ENCODE measurements around the gene MAT1A.

Gene MAT1A

DNA sequence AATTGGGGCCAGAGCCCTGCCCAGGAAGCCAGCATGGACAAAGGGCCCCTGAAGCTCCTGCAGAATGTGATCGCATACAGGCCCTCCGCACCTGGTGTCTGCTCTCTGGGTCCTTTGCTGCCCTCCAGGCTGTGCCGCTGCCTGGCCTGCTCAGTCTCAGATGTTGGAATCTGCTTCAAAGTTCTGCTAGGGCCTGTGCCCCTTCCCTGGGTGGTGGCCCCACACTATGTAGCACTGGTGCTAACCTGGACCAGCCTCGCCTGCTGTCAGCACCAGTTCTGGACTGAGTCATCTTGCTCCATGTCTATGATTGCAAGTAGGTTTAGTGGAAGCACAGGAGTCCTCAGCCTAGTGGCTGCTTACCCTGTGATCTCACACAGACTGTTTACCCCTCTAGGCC is 6.3 kb downstream of the MAT1A start:
- DNase-seq (ENCODE audit: extremely low read depth in 1 of 2, low read depth in 1 of 2) = no peak

DNA sequence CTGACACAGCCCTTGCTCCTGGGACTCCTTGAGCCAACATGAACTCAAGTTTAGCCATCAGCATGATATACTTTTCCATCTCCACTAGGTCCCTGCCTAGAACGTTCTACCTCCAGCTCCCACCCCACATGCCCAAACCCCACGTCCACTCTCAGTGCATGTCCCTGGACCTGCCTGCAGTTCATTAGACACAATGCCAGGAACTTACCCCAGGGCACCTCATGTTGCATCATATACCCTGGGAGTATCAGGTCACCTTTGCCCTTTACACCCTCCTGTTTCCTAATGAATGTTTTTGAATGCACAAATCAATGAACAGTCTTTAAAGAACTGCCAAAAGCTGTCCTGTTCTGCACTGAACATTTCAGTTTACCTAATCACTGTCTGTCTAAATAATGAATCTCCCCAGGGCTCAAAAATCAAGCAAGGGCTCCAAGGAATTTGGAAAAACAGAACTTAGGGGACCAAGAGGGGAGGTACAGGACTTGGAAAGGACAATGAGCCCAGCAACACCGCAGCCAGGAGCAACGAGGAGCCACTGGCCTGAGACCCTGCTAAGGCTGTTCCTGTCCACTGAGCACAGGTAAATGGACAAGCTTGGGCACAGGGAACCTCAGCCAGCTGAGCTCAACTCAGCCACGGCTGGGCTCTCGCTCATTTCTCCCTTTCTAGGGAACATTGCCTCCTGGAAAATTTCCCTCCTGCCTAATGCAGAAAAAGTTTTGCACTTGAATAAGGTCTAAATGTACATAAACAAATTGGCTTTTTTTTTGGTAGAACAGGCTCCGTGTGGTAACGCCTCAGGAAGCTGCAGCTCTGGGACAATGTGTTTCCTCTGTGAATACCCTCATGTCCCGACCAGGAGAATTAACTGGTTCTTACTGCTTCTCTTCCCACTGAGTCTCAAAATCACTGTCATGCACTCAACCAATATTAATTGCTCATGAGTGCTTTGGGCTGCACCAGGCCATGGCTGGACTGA is 7.4 kb downstream of the MAT1A start:
- DNase-seq (ENCODE audit: extremely low read depth in 1 of 2, low read depth in 1 of 2) = no peak

GRCh38 chr10:80281292-80281691 is 8.2 kb downstream of the MAT1A start:
- no peak for DNase-seq (ENCODE audit: extremely low read depth in 1 of 2, low read depth in 1 of 2)

- no peak for DNase-seq (ENCODE audit: extremely low read depth in 1 of 2, low read depth in 1 of 2)
Observed at GRCh38 chr10:80280071-80280800, 9.2 kb downstream of the MAT1A start.

DNA sequence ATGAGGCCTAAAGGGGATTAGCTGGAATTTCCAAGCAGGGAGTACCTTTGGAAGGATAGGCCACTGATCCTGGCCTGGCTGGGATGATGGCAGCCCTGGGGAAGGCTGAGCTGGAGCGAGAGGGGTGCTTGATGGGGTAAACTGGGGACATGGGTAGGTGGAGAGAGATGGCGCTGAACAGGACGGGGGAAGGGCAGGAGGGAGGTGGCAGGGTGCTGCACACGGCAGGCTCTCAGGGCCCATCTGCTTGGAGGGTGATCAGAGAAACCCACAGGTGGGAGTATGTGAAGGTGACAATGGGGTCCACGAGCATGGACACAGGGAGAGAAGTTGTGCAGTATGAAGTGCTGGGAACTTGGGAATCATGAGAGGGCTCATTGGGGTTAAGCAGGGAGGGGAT is 10.3 kb downstream of the MAT1A start:
- no peak for DNase-seq (ENCODE audit: extremely low read depth in 1 of 2, low read depth in 1 of 2)

DNA sequence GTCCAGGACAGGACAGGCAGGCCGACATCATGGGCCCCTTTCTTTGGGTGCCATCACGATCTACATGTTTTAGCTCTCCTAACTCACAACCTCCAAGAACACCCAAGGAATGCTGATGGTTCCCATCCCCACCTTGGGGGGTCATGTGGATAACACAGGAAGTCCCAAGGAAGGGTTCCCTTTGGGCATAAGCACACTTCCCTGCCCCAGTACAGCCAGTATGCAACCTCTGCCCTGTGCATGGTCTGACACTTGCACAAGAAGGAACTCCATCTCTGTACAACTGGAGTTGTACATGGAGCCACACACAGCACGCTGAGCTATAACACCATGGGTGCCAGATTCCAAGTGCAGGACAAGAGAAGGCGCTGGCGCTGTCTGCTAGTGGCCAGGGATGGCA is 11.0 kb downstream of the MAT1A start:
- no peak for DNase-seq (ENCODE audit: extremely low read depth in 1 of 2, low read depth in 1 of 2)

GRCh38 chr10:80277567-80278250 is 11.7 kb downstream of the MAT1A start:
- no peak for DNase-seq (ENCODE audit: extremely low read depth in 1 of 2, low read depth in 1 of 2)

DNA sequence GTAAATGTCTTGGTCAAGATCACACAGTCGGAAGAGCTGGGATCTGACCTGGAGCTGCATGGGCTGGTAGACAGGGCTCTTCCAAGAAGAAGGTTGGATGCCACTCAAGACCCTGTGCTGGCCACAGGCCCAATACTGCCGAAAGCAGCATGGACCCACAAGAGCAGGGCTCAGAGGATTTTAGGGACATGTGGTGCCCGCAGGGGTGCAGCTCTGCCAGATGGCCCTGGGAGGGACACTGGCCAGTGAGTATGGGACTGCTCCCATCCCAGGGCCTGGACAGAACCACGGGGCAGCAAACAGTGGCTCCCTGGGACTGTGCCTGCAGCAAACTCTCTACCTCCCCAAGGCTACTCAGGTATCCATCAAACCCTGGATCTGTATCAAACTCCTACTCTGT is 12.4 kb downstream of the MAT1A start:
- no peak for DNase-seq (ENCODE audit: extremely low read depth in 1 of 2, low read depth in 1 of 2)

GRCh38 chr10:80276335-80276734 is 13.1 kb downstream of the MAT1A start:
- DNase-seq (ENCODE audit: extremely low read depth in 1 of 2, low read depth in 1 of 2) = no peak

- DNase-seq (ENCODE audit: extremely low read depth in 1 of 2, low read depth in 1 of 2) = no peak
Observed at GRCh38 chr10:80275756-80276155, 13.7 kb downstream of the MAT1A start.

DNA sequence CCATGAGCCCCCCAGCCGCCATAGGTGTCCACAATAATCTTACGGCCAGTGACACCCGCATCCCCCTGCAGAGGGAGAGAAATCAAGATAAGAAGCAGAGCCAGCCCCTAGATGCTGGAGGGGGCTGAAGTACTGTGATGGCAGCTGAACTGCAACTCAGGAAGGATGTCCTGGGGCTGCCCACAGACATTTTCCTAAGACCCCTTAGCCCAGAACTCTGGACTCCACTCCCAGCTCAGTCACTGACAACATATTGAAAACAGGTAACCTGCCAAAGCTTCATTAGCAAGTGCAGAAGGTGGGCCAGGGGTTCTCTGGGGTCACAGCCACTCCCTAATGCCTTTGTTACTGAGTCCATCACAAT is 14.3 kb downstream of the MAT1A start:
- no peak for DNase-seq (ENCODE audit: extremely low read depth in 1 of 2, low read depth in 1 of 2)

GRCh38 chr10:80274396-80275134 is 14.9 kb downstream of the MAT1A start:
- no peak for DNase-seq (ENCODE audit: extremely low read depth in 1 of 2, low read depth in 1 of 2)

DNA sequence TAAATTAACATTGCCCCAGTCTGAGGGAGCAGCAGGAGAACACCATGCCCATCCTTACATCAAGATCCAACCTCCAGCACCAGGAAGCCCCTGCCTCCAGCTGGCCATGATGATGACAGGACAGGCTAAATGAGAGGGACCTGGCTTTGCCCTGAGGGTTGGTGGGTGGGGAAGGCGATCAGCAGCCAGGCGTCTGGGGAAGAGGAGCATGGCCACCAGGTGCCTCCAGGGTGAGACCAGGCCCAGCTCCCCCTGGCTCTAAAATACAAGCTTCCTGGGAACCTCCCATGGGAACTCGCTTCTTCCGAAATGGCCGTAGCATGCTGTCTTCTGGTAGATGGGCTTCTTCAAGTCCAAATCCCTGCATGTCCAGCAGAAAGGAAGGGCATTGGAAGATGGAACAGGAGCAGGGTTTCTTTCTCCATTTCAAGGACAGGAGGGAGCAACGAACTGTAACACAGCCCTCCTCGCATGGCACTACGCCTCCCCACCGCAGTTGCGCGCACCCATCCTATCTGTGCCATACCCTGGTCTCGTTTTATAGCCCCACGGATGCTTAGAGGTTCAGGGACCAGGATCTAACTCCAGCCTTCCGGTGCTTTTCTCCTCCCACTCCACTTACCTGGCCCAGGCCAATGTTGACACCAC is 15.8 kb downstream of the MAT1A start:
- no peak for DNase-seq (ENCODE audit: extremely low read depth in 1 of 2, low read depth in 1 of 2)

DNA sequence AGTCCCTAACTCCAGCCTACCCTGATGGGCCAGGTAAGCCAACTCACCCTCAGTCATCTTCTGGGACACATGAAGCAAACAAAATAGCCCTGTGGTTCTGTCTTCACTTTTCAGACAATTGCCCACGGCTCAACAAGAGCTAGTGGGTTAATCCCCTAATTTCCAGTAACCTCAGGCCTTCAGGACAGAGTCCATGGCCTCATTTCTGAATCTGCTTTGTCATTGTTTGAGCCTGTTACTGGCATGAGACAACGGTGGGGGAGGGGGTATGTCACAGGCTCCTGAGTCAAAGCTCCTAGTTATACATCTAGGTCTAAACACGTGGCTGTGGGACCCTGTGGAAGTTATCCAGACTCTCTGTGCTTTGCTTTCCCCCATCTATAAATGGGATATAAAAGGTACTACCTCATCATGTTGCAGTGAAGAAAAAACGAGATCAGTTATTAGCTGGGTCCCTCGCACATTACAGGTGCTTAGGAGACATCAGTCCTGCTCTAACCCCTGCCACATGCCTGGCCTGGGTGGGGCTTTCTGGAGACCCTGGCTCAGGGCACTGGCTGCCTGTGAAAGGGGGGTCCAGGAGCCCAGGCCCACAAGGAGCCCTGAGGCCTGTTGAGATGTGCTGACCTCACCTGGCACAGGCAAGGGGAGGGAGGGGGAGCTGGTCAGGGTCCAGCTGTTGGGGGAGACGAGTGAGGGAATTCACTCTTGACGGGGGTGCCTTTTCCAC is 16.5 kb downstream of the MAT1A start:
- no peak for DNase-seq (ENCODE audit: extremely low read depth in 1 of 2, low read depth in 1 of 2)

GRCh38 chr10:80271416-80271815 is 18.0 kb downstream of the MAT1A start:
- DNase-seq (ENCODE audit: extremely low read depth in 1 of 2, low read depth in 1 of 2) = no peak

- DNase-seq (ENCODE audit: extremely low read depth in 1 of 2, low read depth in 1 of 2) = no peak
Observed at GRCh38 chr10:80270887-80271286, 18.6 kb downstream of the MAT1A start.

DNA sequence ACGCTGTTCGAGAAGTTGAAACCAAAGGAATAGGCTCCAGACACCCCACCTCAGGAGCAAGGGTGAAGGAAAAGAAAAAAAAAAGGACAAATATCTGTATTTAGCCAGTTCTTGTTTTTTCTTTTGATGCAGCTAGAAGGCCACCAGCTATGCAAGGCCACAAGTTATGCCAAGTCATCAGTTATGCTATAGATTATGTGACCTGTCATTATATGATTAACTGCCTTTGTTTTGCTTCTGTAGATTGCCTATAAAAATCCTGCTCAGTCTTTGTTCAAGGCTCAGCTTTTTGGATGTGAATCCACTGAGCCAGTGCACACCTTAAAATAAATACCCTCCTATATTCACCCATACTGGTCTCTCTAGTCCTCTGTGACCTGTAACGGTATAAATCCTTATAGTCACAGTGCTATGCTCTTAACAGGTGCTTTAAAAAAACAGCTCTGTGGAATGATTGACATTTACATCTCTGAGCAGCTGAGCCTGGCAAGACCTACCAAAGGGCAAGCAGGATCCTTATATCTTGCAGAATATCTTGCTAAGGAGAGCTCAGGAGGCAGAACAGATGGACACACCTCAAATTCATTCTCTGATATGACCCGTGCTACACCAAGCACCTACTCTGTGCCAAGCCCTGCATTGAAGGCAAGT is 20.4 kb downstream of the MAT1A start:
- no peak for DNase-seq (ENCODE audit: extremely low read depth in 1 of 2, low read depth in 1 of 2)

DNA sequence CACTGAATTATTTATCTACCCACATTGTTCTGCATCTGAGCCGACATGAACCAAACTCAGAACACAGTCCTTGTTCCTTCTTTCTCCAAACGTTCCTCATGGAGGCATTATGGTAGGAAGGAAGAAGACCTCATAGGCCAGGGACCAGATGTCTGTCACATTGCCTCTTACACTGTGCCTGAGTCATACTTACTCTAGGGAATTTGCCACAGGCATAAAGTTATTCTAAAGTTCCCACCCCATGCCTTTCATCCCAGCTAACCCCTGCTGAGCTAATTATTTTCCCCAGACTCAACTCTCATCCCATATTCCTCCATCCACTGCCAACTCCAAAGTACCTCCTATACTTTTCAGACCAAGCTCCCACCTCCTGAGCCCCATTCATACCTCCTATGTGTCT is 21.2 kb downstream of the MAT1A start:
- no peak for DNase-seq (ENCODE audit: extremely low read depth in 1 of 2, low read depth in 1 of 2)

GRCh38 chr10:80266513-80266863 is 23.0 kb downstream of the MAT1A start:
- DNase-seq (ENCODE audit: extremely low read depth in 1 of 2, low read depth in 1 of 2) = no peak

All from stimulated activated CD8-positive, alpha-beta memory T cell treated with anti-CD3 and anti-CD28 coated beads, Interleukin-7, amount 100 ng/mL, for 48 hours (primary cell).